ENCODE results near the gene ZNF44. TPM values are rescaled to one million over a fixed set of nuclear protein-coding genes. Genes with fewer than 3 reads are reported as not detected.

Gene ZNF44
- total and polyA plus RNA-seq, 4 donors = 4.1 to 17.9 (median 6.8) TPM

GRCh38 chr19:12237143-12237839 is 57.4 kb downstream of the ZNF44 start:
- Histone ChIP-seq H3K4me1 (ENCODE audit: control insufficient read depth in 4 of 4, insufficient read depth in 4 of 4, low read length in 3 of 4) (no peaks in the 10 kb centered on the region), H3K4me3 (ENCODE audit: low read depth in 1 of 3, low read length in 3 of 3) (no peak overlapping the region), H3K36me3 (ENCODE audit: control insufficient read depth in 4 of 4, insufficient read depth in 3 of 4, low read depth in 1 of 4, low read length in 3 of 4) (peaks cover 5 to 18% (median 14%) of the 10 kb centered on the region in 4 donors), H3K9me3 (ENCODE audit: control insufficient read depth in 4 of 4, low read length in 3 of 4) (peaks cover 5 to 26% (median 12%) of the 10 kb centered on the region in 4 donors), H3K9ac (ENCODE audit: low read depth in 1 of 2, low read length in 2 of 2) (no peak overlapping the region), H3K27me3 (ENCODE audit: control insufficient read depth in 4 of 4, insufficient read depth in 4 of 4, low read length in 3 of 4) (no peaks in the 10 kb centered on the region), H3K27ac (ENCODE audit: low read depth in 1 of 2, low read length in 2 of 2) (no peak overlapping the region)
- TF ChIP-seq NR2F2 (IDR thresholded peaks at IDR 0.05) = no peak
- no peak for TF ChIP-seq ATF3 (IDR thresholded peaks at IDR 0.05)
- TF ChIP-seq JUND (IDR thresholded peaks at IDR 0.05) = no peak
- no peak for TF ChIP-seq MAX (IDR thresholded peaks at IDR 0.05)
- TF ChIP-seq CTCF (IDR thresholded peaks at IDR 0.05; ENCODE audit: low read depth, low read length, missing input control) = no peak
- no peak for TF ChIP-seq REST (IDR thresholded peaks at IDR 0.05)
- TF ChIP-seq SP1 (IDR thresholded peaks at IDR 0.05) = no peak
- 98% methylated on average over 37 of the region's 37 CpGs for WGBS
- DNase-seq (ENCODE audit: low spot score) = no peak

GRCh38 chr19:12232961-12233360 is 61.7 kb downstream of the ZNF44 start:
- Histone ChIP-seq H3K4me1 (ENCODE audit: control insufficient read depth in 4 of 4, insufficient read depth in 4 of 4, low read length in 3 of 4) (no peaks in the 10 kb centered on the region), H3K27me3 (ENCODE audit: control insufficient read depth in 4 of 4, insufficient read depth in 4 of 4, low read length in 3 of 4) (no peaks in the 10 kb centered on the region), H3K9me3 (ENCODE audit: control insufficient read depth in 4 of 4, low read length in 3 of 4) (peaks cover 7 to 22% (median 11%) of the 10 kb centered on the region in 4 donors), H3K27ac (ENCODE audit: low read depth in 1 of 2, low read length in 2 of 2) (no peak overlapping the region), H3K4me3 (ENCODE audit: low read depth in 1 of 3, low read length in 3 of 3) (peak overlapping the region in 2 of 3 donors; percentile 3 to 32), H3K36me3 (ENCODE audit: control insufficient read depth in 4 of 4, insufficient read depth in 3 of 4, low read depth in 1 of 4, low read length in 3 of 4) (peaks cover 4 to 31% (median 19%) of the 10 kb centered on the region in 4 donors), H3K9ac (ENCODE audit: low read depth in 1 of 2, low read length in 2 of 2) (no peak overlapping the region)
- 93% methylated on average over 3 of the region's 3 CpGs for WGBS
- no peak for DNase-seq (ENCODE audit: low spot score)
- TF ChIP-seq CTCF (IDR thresholded peaks at IDR 0.05; ENCODE audit: low read depth, low read length, missing input control) = no peak
- TF ChIP-seq MAX (IDR thresholded peaks at IDR 0.05) = no peak
- TF ChIP-seq GABPA (IDR thresholded peaks at IDR 0.05 in 1 of 2, conservative IDR thresholded peaks at IDR 0.05 in 1 of 2) = no peak
- TF ChIP-seq ATF3 (IDR thresholded peaks at IDR 0.05) = no peak
- no peak for TF ChIP-seq YY1 (IDR thresholded peaks at IDR 0.05)
- no peak for TF ChIP-seq FOXA2 (IDR thresholded peaks at IDR 0.05)
- TF ChIP-seq SP1 (IDR thresholded peaks at IDR 0.05) = no peak
